ELF-1 (cell line): ENCODE data around the gene PPP1R14C.
"Not testable (repeated sequence)": the region's sequence is repeated elsewhere in the genome, so short reads cannot be mapped to it uniquely, and the experiment has no call there.

Experiments
- DNase-seq: peaks from one replicate; pipeline ENCODE4 v3.0.0-alpha.2; 2016; ENCODE audit warnings: low read depth, low spot score

The PPP1R14C gene

DNA sequence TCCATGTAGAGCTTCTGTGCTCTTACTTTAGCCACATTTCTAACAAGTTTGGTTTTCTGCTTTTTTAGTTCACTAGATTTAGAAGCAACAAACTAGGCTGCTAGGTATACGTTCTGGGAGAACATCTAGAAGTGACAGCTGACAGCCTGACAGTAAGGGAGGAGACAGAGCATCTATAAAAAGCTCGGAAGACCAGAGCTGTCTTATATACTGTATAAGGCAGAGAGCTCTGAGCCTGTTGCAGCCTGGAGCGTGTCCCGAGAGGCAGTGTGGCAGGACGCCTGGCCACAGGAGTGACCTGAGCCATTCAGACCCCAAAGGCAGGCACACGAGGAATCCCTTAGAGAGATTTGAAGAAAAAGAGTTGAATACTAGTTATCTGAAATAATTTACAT is 24.6 kb downstream of the PPP1R14C start:
- DNase-seq = peak; percentile 13

DNA sequence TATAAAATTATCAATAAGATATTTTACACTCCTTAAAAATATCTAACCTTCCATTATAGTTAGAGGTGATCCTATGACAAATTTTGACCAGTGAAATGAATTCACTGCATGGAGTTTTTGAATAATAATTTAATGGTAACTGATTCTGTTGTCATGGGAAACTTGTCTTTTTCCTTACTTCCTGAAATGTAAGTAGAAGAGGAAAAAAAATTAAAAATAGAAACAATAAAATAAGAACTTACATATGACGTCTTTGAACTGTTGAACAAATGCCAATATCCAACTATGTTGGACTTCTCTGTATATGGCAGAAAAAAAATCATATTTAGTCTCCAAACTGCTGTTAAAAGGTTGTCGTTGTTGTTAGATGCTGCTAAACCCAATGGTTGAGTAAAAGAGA is 26.3 kb downstream of the PPP1R14C start:
- no peak for DNase-seq

DNA sequence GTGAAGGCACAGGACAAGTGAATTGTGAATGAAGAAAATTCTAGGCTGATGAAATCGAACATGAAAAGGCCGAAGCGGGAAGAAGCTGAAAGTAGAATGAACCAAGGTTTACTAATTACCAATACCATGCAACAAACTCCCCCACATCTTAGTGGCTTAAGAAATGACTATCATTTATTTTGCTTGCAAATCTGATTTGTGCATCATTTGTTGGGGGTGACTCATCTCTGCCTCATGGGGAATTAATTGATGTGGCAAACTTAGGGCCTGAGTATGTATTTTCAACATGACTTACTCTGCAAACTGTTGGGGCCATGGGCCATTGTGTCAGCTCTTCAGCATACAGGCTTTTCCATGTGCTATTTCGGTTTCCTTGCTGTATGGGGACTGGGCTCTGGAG is 26.8 kb downstream of the PPP1R14C start:
- DNase-seq = no peak

DNA sequence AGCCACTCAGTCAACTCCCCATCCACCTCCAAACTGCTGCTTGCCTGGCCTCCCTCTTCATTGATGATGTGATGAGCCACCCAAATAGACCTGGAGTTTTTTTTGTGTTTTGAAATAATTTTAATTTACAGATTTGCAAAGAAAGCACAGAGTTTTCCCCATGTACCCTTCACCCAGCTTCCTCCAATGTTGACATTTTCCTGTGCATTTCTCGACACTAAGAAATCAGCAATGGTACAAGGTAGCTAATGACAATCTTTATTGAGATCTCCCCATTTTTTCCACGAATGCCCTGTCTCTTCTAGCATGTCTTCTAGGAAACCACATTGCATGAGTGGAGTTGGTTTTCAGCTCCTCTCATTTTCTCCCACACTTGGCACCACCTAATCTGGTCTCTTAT is 30.1 kb downstream of the PPP1R14C start:
- no peak for DNase-seq

DNA sequence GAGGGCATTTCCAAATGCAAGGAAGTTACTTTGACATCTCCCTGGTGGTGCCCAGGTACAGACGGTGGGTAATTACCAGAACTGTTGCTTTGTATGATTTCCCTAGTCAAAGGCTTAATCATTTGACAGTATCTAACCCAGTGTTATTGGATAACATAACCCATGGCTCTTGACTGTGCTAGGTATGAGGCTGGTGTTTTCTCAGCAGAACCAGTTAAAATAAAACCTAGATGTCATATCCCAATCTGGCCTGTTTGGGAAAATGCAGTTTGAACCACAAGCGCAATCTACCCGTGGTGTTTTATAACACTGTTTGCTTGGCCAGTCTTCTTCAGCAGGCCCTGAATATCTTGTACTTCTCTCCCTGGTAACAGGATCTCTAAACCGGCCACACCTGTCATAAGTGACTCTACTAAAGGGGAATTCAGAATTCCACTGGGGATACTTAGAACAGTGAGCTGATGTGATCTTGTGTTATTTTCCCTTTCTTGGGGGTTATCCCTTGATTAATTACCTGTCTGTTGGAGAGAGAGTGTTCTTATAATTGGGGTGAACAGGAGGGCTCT is 32.8 kb downstream of the PPP1R14C start:
- DNase-seq = no peak

DNA sequence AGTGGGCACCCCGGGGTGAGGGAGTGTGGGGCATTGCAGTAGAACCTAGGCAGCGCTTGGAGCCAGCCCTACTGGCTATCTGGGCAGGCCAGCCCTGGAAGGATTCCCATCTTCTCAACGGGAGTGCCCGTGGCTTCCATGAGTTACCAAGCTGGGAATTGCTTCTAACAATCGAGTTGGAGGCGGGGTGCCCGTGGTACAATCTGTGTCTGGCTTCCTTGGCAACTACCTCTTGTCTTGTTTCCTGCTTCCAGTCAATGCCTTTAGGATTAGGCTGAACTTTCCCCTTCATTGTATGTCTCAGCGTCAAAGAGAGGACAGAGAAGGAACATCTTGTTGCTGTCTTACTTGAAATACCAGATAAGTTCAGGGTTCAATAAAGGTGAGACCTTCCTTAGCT is 33.3 kb downstream of the PPP1R14C start:
- DNase-seq = no peak

DNA sequence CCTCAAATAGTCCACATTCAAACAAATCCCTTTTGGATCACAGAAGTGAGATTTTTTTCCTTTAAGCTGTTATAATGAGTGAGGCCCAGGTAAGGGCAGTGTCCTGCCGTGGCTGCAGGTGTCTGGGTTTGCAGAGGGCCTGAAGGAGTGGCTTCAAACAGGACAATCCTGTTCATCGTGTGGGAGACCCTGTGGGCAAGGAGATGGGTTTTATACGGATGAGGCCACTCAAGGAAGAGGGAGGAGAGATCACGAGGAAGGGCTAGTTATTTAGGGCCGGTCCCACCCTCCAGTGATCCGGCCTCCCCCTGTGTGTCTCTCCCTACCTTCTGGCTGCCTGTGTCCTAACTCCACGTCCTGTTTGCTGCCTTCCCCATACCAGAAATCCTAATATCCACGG is 33.8 kb downstream of the PPP1R14C start:
- DNase-seq = peak; percentile 30

DNA sequence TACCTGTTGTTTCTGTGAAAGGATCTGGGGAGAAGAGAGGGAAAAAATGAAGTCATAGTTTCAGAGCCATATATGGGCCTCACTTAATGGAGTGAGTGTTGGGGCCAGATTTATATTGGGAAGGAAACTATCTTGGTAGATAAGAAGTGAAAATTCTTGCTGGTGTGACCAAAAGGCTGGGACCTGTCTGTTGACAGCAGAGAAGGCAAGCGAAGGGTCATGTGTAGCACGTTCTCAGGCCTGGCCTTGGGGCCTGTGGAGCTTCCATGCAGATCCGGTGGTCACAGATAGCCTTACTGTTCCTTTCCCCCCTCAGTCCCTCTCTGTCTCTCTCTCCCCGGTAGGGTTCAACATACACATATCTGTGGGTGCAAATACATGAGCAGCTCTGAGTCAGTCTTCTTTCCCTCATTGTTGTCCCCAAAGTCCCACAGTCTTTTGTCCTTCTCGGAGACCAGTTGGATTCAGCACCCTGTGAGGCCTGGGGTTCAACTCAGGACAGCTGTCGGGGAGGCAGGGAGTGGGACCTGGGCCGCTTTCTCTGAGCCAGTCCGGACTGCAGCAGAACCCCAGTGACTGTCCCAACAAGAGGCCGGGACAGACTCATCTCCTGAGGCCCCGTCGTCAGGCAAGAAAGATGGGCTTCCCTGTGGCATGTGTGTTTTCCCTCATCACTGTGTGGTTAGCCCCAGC is 34.6 kb downstream of the PPP1R14C start:
- DNase-seq = no peak

DNA sequence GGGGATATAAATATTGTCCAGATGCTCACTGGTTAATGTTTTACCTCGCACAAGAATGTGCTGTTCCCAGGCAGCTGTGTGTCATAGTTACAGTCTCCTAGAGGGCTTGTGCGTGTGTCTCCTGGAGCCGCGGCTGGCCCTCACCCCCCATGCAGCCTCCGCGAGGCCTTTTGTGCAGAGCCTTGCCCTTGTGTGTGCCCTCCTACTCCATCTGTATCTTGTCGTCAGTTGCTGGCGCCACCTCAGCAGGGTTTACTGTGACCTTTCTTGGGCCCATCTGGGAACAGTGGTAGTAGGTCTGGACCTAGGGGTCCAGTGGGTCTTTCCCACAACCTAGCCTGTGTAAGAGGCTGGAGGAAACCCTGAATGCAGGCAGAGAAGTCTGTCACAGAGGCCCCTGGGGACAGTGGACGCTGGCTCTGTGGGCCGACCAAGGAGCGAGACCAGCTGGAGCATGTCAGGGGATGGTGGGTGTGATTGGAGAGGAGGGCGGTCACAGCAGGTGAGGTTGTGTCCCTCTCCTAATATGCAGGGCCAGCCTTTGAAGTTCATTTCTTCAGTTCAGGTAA is 35.2 kb downstream of the PPP1R14C start:
- peak; percentile 19 for DNase-seq

DNA sequence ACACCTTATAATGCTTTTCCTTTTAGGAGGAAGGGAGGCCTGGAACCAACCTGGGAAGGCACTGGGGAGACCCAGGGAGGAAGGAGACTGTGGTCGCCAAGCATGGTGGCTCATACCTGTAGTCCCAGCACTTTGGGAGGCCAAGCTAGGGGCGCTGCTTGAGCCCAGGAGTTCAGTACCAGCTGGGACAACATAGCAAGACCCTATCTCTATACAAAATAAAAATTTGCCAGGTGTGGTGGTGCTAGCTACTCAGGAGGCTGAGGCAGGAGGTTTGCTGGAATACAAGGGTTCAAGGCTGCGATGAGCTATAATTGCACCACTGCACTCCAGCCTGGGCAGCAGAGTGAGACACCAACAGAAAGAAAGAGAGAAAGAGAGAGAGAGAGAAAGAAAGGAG is 36.2 kb downstream of the PPP1R14C start:
- no peak for DNase-seq

DNA sequence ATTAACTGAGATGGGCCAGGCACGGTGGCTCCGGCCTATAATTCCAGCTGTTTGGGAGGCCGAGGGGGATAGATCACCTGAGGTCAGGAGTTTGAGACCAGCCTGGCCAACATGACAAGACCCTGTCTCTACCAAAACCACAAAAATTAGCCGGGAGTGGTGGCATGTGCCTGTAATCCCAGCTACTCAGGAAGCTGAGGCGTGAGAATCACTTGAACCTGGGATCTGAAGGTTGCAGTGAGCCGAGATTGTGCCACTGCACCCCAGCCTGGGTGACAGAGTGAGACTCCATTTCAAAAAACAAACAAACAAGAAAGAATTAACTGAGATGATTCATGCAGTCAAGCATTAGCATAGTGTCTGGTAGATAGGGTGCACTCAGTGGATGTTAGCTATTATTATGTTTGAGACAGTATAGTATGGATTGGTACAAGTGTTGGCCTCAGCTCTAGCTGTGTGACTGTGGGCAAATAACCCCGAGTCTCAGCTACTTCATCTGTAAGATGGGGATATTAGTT is 37.1 kb downstream of the PPP1R14C start:
- not testable (repeated sequence) for DNase-seq

DNA sequence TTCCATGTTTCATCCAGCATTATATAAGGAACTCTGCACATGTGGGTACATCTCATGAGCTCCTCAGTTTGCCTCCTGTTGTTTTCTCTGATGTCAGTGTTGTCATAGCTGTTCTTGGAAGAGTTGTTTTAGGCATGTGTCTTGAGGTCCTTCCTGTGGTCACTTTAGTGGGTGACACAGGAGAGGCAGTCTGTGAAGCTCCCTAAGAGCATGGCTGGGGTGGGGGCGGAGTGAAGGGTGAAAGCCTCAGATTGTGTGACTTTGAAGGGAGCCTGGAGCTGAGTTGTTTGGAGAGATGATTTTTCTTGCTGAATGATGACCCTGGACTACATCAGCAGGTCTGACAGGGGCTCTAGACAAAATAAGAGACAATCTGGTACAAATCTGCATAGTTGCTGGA is 37.7 kb downstream of the PPP1R14C start:
- no peak for DNase-seq

DNA sequence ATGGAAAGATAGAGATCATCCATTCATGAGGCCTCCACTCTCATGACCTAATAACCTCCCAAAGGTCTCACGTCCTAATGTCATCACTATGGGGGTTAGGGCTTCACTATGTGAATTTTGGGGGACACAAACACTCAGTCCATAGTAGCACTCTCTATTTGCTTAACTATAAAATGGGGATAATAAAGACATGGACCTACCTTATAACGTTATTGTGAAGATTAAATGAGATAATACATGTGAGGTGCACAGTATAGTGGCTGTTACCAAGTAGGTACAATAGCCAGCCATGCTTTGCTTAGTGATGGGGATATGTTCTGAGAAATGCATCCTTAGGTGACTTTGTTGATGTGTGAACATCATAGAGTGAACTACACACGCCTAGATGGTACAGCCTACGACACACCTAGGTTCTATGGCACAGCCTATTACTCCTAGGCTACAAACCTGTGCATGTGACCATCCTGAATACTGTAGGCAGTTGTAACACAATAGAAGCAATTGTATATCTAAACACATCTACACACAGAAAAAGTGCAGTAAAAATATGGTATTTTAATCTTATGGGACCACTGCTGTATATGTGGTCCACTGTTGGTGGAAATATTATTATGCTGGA is 39.7 kb downstream of the PPP1R14C start:
- no peak for DNase-seq

DNA sequence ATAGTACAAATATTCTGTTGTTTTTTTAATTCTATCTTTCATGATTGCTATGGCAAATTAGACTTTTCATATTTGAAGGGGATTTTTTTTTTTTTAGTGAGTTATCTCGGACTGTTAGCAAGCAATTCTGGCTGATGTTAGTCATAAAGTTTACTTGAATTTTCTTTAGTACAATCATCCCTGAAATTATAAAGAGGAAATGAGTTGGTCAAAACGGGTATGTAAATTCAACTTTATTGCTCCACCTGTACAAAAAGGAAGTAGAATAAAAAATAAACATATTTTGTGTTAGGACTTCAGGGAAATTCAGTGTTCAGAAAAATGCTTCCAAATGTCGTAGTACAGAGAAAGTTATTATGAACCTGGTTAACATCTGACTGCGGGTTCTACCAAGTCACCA is 40.3 kb downstream of the PPP1R14C start:
- no peak for DNase-seq

DNA sequence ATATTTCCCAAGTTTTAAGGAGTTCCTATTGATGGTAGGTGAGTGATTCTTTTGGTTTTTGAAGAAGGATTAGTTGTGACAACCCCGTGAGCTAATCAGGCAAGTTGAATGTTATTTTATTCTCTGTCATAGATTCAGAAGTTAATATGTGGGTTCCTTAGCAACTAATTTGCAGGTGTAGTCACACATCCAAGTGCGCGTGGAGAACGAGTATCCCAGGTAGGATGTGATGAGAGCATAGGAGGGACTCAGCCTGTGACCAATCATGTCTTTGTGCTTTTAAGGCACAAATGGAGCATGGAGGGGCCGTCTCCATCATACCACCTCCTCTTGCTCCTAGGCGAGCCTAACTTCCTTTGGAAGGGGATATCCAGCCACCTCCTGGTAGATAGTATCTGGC is 41.1 kb downstream of the PPP1R14C start:
- no peak for DNase-seq

DNA sequence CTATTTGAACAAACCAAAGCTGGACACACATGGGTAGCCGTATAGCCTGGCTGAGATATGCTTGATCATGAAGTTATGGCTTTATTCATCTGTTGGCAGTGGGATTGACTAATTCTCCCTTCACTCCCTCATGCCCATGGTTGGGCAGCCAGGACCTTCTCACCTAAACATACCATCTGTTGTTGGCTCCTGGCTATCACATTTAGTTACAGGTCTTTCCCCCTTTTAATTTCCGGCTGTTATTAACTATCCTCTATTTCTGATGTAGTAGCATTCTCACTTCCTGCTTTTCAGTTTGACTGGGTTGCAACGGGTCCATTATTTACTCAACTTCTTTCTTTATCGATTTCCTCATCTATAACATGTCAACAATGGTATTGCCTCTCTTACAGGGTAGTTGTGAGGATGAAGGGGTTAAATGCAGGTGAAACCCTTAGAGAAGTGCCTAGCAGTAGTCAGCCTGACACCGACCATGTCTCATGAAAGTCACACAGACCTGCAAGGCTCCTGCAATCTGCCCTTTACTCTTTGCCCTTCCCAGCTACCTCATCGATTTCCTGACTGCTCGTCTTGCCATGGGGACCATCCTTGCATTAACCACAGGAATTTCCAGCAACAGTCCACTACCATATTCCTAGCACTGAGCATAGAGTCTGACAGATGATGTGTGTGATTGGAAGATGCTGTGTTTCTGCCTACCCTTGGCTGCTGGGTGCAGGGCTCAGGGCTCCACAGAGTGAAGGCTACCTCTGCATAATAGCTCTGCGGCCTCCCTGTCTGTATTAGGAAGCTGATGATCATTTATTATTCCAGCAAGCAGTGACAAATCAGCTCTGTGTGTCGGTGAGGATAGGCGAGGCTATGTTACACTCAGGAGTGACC is 42.2 kb downstream of the PPP1R14C start:
- DNase-seq = no peak

DNA sequence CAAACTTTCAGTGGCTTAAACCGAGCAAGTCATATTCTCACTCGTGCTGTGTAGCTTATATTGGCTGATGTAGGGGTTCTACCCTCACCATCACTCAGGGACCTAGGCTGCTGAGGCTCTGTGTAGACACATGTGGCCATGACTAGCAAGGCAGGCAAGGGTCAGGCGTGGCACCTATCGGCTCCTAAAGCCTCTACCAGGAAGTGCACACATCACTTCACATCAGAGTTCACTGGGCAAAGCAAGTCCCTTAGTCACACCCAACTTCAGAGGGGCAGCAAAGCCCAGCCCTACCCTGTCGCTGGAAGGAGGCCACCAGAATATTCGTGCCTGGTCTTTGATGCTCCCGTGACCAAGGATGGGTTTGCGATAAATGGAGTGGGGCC is 42.9 kb downstream of the PPP1R14C start:
- no peak for DNase-seq

DNA sequence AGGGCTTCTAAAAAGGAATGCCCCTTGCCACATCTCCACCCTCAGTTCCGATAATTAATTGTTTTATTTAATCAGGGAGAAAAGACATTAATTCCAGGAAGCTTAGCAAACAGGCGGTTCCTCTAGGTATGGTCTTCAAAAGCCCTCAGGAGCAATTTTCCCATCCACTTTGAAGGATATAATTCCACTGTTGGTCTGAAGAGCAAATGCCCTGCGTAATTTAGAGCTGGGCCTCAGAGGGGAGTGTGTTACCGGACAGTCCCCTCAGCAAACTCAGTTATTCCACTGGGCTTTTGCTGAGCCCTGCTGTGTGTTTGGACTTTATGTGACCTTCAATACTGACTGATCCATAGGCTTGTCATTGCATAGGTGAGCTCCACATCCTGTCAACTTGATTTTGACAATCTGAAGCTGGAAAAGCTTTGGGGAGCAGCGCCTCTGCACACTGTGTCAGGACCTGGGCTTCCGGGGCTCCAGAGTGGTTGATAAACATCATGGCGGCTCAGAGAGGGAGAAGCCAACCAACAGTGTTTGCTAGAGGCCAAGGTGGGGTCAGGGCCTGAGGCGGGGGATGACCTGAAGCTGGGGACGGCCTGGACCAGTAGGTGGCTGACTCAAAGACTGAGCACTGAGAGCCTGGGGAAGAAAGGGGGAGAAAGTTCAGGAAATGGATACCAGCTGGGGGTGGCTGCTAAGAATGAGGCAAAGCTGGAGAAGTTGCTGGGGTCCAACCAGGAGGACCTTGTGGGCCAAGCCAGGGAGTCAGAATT is 43.5 kb downstream of the PPP1R14C start:
- no peak for DNase-seq

DNA sequence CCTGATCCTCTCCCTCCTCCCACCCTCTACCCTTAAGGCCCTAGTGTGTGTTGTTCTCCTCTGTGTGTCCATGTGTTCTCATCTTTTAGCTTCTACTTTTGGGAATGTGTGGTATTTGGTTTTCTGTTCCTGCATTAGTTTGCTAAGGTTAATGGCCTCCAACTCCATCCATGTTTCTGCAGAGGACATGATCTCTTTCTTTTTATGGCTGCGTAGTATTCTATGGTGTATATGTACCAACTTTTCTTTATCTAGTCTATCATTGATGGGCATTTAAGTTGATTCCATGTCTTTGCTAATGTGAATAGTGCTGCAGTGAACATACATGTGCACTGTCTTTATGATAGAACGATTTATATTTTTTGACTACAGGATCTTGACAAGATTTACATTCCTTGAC is 44.6 kb downstream of the PPP1R14C start:
- not testable (repeated sequence) for DNase-seq

DNA sequence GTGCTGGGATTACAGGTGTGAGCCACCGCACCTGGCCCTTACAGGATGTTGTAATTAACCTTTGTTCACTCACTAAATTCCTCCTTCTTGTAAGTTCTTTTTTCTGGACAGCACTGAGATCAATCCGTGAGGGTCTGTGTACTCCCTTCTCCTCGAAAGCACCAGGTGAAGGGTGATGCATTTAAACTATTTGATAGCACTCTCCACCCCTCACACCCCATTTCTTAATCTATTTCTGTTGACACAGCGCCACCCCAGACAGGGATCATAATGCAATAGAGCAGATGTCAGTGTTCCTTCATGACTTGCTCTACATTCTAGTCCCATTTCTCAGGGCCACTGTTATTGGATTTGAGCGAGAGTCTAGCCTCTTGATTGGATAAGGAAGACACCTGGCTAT is 46.3 kb downstream of the PPP1R14C start:
- DNase-seq = no peak

DNA sequence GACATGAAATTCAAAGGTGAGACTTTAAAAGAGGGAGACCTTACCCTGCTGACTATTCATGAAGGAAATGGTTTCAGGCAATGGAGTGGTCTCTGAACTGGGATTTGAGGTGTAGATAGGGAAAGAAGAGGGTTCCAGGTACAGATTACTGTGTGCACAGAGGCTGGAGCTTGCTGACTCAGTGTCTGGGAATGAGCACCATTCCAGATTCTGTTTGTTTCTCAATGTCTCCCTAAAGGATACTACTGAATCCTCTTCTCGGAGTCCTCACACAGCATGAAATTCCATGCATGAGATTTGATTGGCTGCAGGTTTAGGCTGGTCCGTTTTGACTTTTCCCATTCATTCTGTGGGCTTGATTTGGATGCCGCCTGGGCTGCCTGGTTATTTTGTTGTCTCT is 49.0 kb downstream of the PPP1R14C start:
- no peak for DNase-seq
